Gastrocnemius medialis (tissue), 4 donors: ENCODE results near the gene ABHD12B. TPM values are rescaled to one million over a fixed set of nuclear protein-coding genes. Genes with fewer than 3 reads are reported as not detected.

Experiments
- ATAC-seq, 2 donors: fragments of 150-250 bp; one replicate each; pipeline ENCODE4 v1.9.1; 2016
- DNase-seq, 2 donors: peaks; one replicate each; pipeline ENCODE4 v3.0.0-alpha.2; 2019
- H3K27ac ChIP-seq, 4 donors: fragments of 200-600 bp; sonication (generic); 1 replicate in 1 of 4; 2 replicates in 3 of 4; pipeline ENCODE4 v1.5.1; 2016 to 2018; ENCODE audit warnings: mild to moderate bottlenecking in 2 of 4, moderate library complexity in 1 of 4
- H3K27me3 ChIP-seq, 3 donors: fragments of 200-600 bp; sonication (generic) in 2 of 3; 1 replicate in 1 of 3; 2 replicates in 2 of 3; pipeline versions ENCODE4 v1.5.1 to v1.6.0; 2016 to 2019; ENCODE audit warnings: mild to moderate bottlenecking in 1 of 3, moderate library complexity in 1 of 3
- H3K36me3 ChIP-seq, 2 donors: fragments of 200-600 bp; sonication (generic) in 1 of 2; one replicate each; pipeline ENCODE4 v1.5.1; 2017 to 2018
- H3K4me1 ChIP-seq, 2 donors: fragments of 200-600 bp; sonication (generic) in 1 of 2; one replicate each; pipeline ENCODE4 v1.5.1; 2016 to 2017; ENCODE audit warnings: mild to moderate bottlenecking in 2 of 2
- H3K4me3 ChIP-seq, 4 donors: fragments of 200-600 bp; sonication (generic) in 3 of 4; 1 replicate in 1 of 4; 2 replicates in 3 of 4; pipeline ENCODE4 v1.5.1; 2016 to 2019; ENCODE audit warnings: mild to moderate bottlenecking in 2 of 4
- H3K9me3 ChIP-seq, 3 donors: fragments of 200-600 bp; sonication (generic) in 2 of 3; 1 replicate in 1 of 3; 2 replicates in 2 of 3; pipeline ENCODE4 v1.5.1; 2016 to 2019
- CTCF ChIP-seq, 5 experiments: fragments of 450-650 bp in 3 of 5; fragments of 200-600 bp in 2 of 5; sonication (generic) in 2 of 5; IDR thresholded peaks in 4 of 5; conservative IDR thresholded peaks in 1 of 5; 1 replicate in 4 of 5; 2 replicates in 1 of 5; pipeline ENCODE4 v1.5.1; 2016 to 2019; ENCODE audit warnings: antibody characterized with exemption in 5 of 5, mild to moderate bottlenecking in 3 of 5, moderate library complexity in 3 of 5
- POLR2A ChIP-seq, 2 donors: fragments of 450-650 bp; IDR thresholded peaks; one replicate each; pipeline ENCODE4 v1.6.1; 2017; ENCODE audit warnings: antibody characterized with exemption in 2 of 2, mild to moderate bottlenecking in 2 of 2, moderate library complexity in 2 of 2
- in situ Hi-C, 4 donors: fragments of 200-750 bp; cut with MboI; loops; one replicate each; pipeline versions ENCODE4 v1.15.0 to v1.8.0; 2017; ENCODE audit warnings: low sequenced_read_pairs in 4 of 4
- intact Hi-C: fragments of 100-400 bp; cut with DNase I; formaldehyde crosslinking; loops from one replicate; pipeline ENCODE4 v1.15.1; 2023; ENCODE audit warnings: low total_unique reads
- total RNA-seq, 4 donors: library from RNA; depleted of rRNA; stranded (reverse); fragments of >200 nt; gene quantifications; one replicate each; pipeline versions ENCODE4 v1.1.0 to v1.2.3, GENCODE V29; 2016

The ABHD12B gene
- total RNA-seq, 4 donors from 2014 or later: not detected

GRCh38 chr14:50845166-50845565 lies 26.7 kb upstream of the ABHD12B start:
- H3K27ac ChIP-seq: no peak overlapping the region
- intact Hi-C loops: no loop called here
- H3K4me3 ChIP-seq: no peak overlapping the region
- DNase-seq (no peak), ATAC-seq (no peak)
- H3K9me3 ChIP-seq: no peaks in the 10 kb centered on the region
- H3K27me3 ChIP-seq: no peaks in the 10 kb centered on the region
- no peaks in the 10 kb centered on the region for H3K36me3 ChIP-seq
- TF ChIP-seq CTCF (IDR thresholded peaks at IDR 0.05 in 4 of 5, conservative IDR thresholded peaks at IDR 0.05 in 1 of 5) (no peak), POLR2A (IDR thresholded peaks at IDR 0.05) (no peak)
- in situ Hi-C loops: no loop called here
- H3K4me1 ChIP-seq: no peaks in the 10 kb centered on the region

DNA sequence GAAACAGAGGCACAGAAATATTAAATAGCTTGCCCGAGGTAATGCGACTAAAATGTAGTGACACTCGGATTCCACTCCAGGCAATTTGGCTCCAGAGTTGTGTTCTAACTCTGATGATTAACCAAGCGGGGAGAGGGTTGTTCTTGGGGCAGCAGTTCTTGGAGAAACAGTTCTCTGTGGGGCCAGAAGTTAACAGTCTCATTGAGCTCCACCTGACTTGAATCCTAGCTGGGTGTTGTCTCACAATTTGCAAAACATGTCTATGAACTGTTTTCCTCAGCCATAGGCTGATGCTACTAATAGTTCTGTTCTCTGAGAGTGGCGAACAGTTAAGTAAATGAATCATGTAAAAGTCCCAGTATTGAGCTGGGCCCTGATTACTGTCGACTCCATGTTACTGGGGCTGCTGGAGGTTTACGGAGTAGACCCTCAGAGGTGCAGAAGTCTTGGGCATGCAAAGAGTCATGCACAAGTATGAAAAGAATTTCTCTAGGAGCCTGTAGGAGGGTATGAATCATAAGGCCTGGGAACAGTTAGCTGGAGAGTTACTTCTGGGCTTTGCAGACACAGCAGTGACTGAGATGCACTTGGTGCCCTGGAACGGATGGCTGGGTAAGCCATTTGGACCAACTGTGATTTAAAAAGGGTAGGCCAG lies 25.5 kb upstream of the ABHD12B start:
- TF ChIP-seq POLR2A (IDR thresholded peaks at IDR 0.05) (no peak), CTCF (IDR thresholded peaks at IDR 0.05 in 4 of 5, conservative IDR thresholded peaks at IDR 0.05 in 1 of 5) (no peak)
- intact Hi-C loops: no loop called here
- no peak for DNase-seq

DNA sequence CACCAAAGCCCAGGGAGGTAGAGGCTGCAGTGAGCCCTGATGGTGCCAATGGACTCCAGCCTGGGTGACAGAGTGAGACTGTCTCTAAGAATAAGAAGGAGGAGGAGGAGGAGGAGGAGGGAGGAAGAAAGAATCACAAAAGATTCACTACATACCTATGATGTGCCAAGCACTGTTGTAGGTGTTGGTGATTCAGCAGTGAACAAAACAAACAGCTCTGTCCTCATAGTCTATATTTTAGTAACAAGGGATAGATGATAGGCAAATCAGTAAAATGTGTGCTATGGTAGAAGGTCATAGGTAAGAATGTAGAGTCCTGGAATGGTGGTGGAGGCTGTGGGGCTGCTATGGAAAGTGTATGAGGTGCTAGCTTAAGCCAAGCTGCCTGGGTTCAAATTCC lies 18.0 kb upstream of the ABHD12B start:
- Histone ChIP-seq H3K9me3 (no peaks in the 10 kb centered on the region), H3K4me1 (no peaks in the 10 kb centered on the region), H3K27ac (no peak overlapping the region), H3K4me3 (no peak overlapping the region), H3K36me3 (no peaks in the 10 kb centered on the region), H3K27me3 (no peaks in the 10 kb centered on the region)
- no peak for ATAC-seq
- TF ChIP-seq CTCF (IDR thresholded peaks at IDR 0.05 in 4 of 5, conservative IDR thresholded peaks at IDR 0.05 in 1 of 5): no peak
- in situ Hi-C loops: loop anchor here in 2 of 4 donors (10.0 kb wide), 2 partner anchors 69 to 249 kb away; no protein-coding TSS in a partner anchor
- intact Hi-C loops: no loop called here
- no peak for DNase-seq

More for the DNA sequence above, 25.5 kb upstream of the ABHD12B start:
- H3K27me3 ChIP-seq: no peaks in the 10 kb centered on the region
- no peak overlapping the region for H3K4me3 ChIP-seq
- no peak overlapping the region for H3K27ac ChIP-seq
- no peaks in the 10 kb centered on the region for H3K9me3 ChIP-seq
- ATAC-seq: no peak
- no peaks in the 10 kb centered on the region for H3K36me3 ChIP-seq
- no peaks in the 10 kb centered on the region for H3K4me1 ChIP-seq
- in situ Hi-C loops: no loop called here

DNA sequence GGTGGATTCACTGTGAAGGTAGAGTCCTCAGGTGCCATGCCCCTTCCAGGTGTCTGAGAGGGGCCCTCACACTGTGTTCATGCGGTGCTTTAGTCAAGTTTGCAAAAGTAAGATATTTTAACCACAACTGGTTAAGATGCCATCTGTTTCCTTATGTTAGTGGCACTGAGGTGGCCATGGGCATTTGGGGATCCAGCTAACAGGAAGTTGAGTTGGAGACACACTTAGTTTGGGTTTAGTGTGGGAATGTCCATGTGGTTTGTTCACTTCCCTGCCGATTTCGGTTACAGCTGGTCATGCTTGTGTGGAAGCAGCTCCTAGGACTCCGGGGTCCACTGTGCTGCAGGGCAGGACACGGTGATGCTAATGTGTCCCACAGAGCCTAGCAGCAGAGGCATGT lies 17.3 kb upstream of the ABHD12B start:
- in situ Hi-C loops: loop anchor here in 2 of 4 donors (10.0 kb wide), 2 partner anchors 70 to 250 kb away; no protein-coding TSS in a partner anchor
- Histone ChIP-seq H3K36me3 (no peaks in the 10 kb centered on the region), H3K4me1 (peaks cover 3 to 5% of the 10 kb centered on the region in 2 donors), H3K4me3 (no peak overlapping the region), H3K9me3 (no peaks in the 10 kb centered on the region), H3K27ac (no peak overlapping the region), H3K27me3 (no peaks in the 10 kb centered on the region)
- no peak for ATAC-seq
- DNase-seq: no peak
- intact Hi-C loops: no loop called here
- TF ChIP-seq CTCF (IDR thresholded peaks at IDR 0.05 in 4 of 5, conservative IDR thresholded peaks at IDR 0.05 in 1 of 5): no peak
- no peak for TF ChIP-seq POLR2A (IDR thresholded peaks at IDR 0.05)
